Measurements from ENCODE around the gene ITPR2. TPM values are rescaled to one million over a fixed set of nuclear protein-coding genes. Genes with fewer than 3 reads are reported as not detected.

The ITPR2 gene
- total and polyA plus RNA-seq, 2 of the 8 experiments (the other 6 are each of a cell fraction or from before 2014, with no cell fraction given) = 4.1 to 48.3 TPM

DNA sequence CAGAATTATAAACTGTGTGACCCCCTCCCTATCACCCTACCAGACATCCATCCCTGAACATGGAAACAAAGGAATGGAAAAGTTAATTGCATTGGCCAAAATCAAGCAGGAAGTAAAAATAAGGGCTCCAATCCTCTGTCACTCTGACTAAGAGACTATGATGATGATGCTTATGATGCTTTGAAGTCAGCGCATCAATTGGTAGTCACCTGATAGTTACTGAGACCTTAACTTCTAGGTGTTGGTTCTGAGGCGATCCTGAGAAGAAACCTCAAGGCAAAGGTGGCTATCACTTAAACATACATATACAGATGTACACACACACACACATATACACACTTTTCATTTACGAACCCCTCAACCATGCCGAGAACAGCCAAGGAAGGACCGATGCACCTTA lies 6.6 kb downstream of the ITPR2 start (continued):
- TF ChIP-seq, protein P1, sequence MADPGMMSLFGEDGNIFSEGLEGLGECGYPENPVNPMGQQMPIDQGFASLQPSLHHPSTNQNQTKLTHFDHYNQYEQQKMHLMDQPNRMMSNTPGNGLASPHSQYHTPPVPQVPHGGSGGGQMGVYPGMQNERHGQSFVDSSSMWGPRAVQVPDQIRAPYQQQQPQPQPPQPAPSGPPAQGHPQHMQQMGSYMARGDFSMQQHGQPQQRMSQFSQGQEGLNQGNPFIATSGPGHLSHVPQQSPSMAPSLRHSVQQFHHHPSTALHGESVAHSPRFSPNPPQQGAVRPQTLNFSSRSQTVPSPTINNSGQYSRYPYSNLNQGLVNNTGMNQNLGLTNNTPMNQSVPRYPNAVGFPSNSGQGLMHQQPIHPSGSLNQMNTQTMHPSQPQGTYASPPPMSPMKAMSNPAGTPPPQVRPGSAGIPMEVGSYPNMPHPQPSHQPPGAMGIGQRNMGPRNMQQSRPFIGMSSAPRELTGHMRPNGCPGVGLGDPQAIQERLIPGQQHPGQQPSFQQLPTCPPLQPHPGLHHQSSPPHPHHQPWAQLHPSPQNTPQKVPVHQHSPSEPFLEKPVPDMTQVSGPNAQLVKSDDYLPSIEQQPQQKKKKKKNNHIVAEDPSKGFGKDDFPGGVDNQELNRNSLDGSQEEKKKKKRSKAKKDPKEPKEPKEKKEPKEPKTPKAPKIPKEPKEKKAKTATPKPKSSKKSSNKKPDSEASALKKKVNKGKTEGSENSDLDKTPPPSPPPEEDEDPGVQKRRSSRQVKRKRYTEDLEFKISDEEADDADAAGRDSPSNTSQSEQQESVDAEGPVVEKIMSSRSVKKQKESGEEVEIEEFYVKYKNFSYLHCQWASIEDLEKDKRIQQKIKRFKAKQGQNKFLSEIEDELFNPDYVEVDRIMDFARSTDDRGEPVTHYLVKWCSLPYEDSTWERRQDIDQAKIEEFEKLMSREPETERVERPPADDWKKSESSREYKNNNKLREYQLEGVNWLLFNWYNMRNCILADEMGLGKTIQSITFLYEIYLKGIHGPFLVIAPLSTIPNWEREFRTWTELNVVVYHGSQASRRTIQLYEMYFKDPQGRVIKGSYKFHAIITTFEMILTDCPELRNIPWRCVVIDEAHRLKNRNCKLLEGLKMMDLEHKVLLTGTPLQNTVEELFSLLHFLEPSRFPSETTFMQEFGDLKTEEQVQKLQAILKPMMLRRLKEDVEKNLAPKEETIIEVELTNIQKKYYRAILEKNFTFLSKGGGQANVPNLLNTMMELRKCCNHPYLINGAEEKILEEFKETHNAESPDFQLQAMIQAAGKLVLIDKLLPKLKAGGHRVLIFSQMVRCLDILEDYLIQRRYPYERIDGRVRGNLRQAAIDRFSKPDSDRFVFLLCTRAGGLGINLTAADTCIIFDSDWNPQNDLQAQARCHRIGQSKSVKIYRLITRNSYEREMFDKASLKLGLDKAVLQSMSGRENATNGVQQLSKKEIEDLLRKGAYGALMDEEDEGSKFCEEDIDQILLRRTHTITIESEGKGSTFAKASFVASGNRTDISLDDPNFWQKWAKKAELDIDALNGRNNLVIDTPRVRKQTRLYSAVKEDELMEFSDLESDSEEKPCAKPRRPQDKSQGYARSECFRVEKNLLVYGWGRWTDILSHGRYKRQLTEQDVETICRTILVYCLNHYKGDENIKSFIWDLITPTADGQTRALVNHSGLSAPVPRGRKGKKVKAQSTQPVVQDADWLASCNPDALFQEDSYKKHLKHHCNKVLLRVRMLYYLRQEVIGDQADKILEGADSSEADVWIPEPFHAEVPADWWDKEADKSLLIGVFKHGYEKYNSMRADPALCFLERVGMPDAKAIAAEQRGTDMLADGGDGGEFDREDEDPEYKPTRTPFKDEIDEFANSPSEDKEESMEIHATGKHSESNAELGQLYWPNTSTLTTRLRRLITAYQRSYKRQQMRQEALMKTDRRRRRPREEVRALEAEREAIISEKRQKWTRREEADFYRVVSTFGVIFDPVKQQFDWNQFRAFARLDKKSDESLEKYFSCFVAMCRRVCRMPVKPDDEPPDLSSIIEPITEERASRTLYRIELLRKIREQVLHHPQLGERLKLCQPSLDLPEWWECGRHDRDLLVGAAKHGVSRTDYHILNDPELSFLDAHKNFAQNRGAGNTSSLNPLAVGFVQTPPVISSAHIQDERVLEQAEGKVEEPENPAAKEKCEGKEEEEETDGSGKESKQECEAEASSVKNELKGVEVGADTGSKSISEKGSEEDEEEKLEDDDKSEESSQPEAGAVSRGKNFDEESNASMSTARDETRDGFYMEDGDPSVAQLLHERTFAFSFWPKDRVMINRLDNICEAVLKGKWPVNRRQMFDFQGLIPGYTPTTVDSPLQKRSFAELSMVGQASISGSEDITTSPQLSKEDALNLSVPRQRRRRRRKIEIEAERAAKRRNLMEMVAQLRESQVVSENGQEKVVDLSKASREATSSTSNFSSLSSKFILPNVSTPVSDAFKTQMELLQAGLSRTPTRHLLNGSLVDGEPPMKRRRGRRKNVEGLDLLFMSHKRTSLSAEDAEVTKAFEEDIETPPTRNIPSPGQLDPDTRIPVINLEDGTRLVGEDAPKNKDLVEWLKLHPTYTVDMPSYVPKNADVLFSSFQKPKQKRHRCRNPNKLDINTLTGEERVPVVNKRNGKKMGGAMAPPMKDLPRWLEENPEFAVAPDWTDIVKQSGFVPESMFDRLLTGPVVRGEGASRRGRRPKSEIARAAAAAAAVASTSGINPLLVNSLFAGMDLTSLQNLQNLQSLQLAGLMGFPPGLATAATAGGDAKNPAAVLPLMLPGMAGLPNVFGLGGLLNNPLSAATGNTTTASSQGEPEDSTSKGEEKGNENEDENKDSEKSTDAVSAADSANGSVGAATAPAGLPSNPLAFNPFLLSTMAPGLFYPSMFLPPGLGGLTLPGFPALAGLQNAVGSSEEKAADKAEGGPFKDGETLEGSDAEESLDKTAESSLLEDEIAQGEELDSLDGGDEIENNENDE (IDR thresholded peaks at IDR 0.05; ENCODE audit: insufficient replicate concordance, low read length) = no peak
- no peak for TF ChIP-seq SIN3A (conservative IDR thresholded peaks at IDR 0.05 in 1 of 2, IDR thresholded peaks at IDR 0.05 in 1 of 2; ENCODE audit: low read depth in 1 of 2, low read length in 2 of 2)
- no peak for TF ChIP-seq KDM1A (IDR thresholded peaks at IDR 0.05; ENCODE audit: borderline replicate concordance, low read length)
- no peak for TF ChIP-seq KDM4A (IDR thresholded peaks at IDR 0.05; ENCODE audit: low read depth, low read length, severe bottlenecking)
- no peak for TF ChIP-seq RNF2 (IDR thresholded peaks at IDR 0.05; ENCODE audit: borderline replicate concordance, low read depth, low read length, missing control alignments, poor library complexity, severe bottlenecking)
- TF ChIP-seq SUZ12 (IDR thresholded peaks at IDR 0.05; ENCODE audit: low read length) = no peak
- TF ChIP-seq, protein P2, sequence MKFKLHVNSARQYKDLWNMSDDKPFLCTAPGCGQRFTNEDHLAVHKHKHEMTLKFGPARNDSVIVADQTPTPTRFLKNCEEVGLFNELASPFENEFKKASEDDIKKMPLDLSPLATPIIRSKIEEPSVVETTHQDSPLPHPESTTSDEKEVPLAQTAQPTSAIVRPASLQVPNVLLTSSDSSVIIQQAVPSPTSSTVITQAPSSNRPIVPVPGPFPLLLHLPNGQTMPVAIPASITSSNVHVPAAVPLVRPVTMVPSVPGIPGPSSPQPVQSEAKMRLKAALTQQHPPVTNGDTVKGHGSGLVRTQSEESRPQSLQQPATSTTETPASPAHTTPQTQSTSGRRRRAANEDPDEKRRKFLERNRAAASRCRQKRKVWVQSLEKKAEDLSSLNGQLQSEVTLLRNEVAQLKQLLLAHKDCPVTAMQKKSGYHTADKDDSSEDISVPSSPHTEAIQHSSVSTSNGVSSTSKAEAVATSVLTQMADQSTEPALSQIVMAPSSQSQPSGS (IDR thresholded peaks at IDR 0.05; ENCODE audit: low read length) = no peak
- no peak for TF ChIP-seq SIRT6 (IDR thresholded peaks at IDR 0.05; ENCODE audit: low read length)
